HepG2 (cell line): ENCODE measurements around the gene UMOD. TPM values are rescaled to one million over a fixed set of nuclear protein-coding genes. Genes with fewer than 3 reads are reported as not detected.

ENCODE experiments used
- ATAC-seq: fragments of 200-7000 bp; cut with Tn5 transposase; 3 replicates; pipeline ENCODE4 v1.9.1; 2020; ENCODE audit warnings: mild to moderate bottlenecking, moderate library complexity
- BruUV-seq: library from RNA; stranded (reverse); fragments of 400-500 nt; replicated peaks from 2 replicates; lab custom pipeline; 2021; lab: Mats Ljungman, UMichigan
- CTCF ChIA-PET: fragments of 300-600 bp; formaldehyde crosslinking; extraction: SDS; loops from one replicate; lab custom pipeline; 2021; ENCODE audit warnings: low total read pairs, inconsistent platforms, low intra/inter-chr PET ratio; lab: Yijun Ruan, JAX
- POLR2A ChIA-PET: fragments of 350-600 bp; sonication (Branson Sonifier 250); formaldehyde crosslinking; loops from one replicate; lab custom pipeline; 2020; ENCODE audit warnings: antibody characterized with exemption, inconsistent platforms; lab: Yijun Ruan, JAX
- DNase-seq: peaks from one replicate; pipeline ENCODE4 v3.0.0-alpha.2; 2015; ENCODE audit warnings: low spot score
- FAIRE-seq: peaks from 3 replicates; lab custom pipeline; 2011; peaks lifted over from hg19 to GRCh38; lab: Jason Lieb, UNC
- H2AFZ ChIP-seq: one replicate; pipeline ENCODE4 v1.6.1; 2011; ENCODE audit warnings: low read length, inconsistent platforms
- H3K27ac ChIP-seq: fragments of 300-600 bp; 3 replicates; pipeline ENCODE4 v1.8.0; 2011; ENCODE audit warnings: mixed run types, mild to moderate bottlenecking, mixed read lengths, low read length, inconsistent platforms; ENCODE audit not compliant: insufficient read depth; ENCODE audit errors: extremely low read length
- H3K27me3 ChIP-seq, 2 experiments: fragments of 200-600 bp in 1 of 2; 2 replicates in 1 of 2; 3 replicates in 1 of 2; pipeline versions ENCODE4 v1.6.0 to v1.8.0; 2011; ENCODE audit warnings: low read length in 2 of 2, mild to moderate bottlenecking in 2 of 2, moderate library complexity in 2 of 2, inconsistent platforms in 1 of 2; ENCODE audit not compliant: insufficient read depth in 2 of 2, control insufficient read depth in 1 of 2
- H3K36me3 ChIP-seq, 2 experiments: fragments of 200-600 bp in 1 of 2; replicated peaks in 1 of 2; 2 replicates in 1 of 2; 3 replicates in 1 of 2; pipeline versions ENCODE4 v1.5.1 to v1.8.0; 2011; ENCODE audit warnings: low read length in 2 of 2, inconsistent platforms in 1 of 2; ENCODE audit not compliant: insufficient read depth in 2 of 2, control insufficient read depth in 1 of 2
- H3K4me1 ChIP-seq: 2 replicates; pipeline ENCODE4 v1.5.1; 2012; ENCODE audit warnings: low read length, inconsistent platforms; ENCODE audit not compliant: insufficient read depth
- H3K4me2 ChIP-seq: 2 replicates; pipeline ENCODE4 v1.6.0; 2011; ENCODE audit warnings: low read depth, low read length, inconsistent platforms
- H3K4me3 ChIP-seq, 3 experiments: fragments of 200-600 bp in 1 of 3; sonication (generic), shearing (Covaris generic) in 1 of 3; replicated peaks in 1 of 3; 2 replicates each; pipeline ENCODE4 v1.5.1; 2011 to 2016; ENCODE audit warnings: low read length in 3 of 3, inconsistent platforms in 2 of 3, low read depth in 2 of 3, mild to moderate bottlenecking in 2 of 3, control low read depth in 1 of 3, mixed read lengths in 1 of 3; ENCODE audit not compliant: insufficient read depth in 1 of 3
- H3K79me2 ChIP-seq: one replicate; pipeline ENCODE4 v1.6.1; 2011; ENCODE audit warnings: low read length, inconsistent platforms; ENCODE audit not compliant: insufficient read depth
- H3K9ac ChIP-seq: 2 replicates; pipeline ENCODE4 v1.6.0; 2011; ENCODE audit warnings: mild to moderate bottlenecking, low read depth, low read length, inconsistent platforms; ENCODE audit not compliant: insufficient read depth
- H3K9me3 ChIP-seq: 2 replicates; pipeline ENCODE4 v1.5.1; 2012; ENCODE audit warnings: mild to moderate bottlenecking, low read length
- H4K20me1 ChIP-seq: 2 replicates; pipeline ENCODE4 v1.6.0; 2011; ENCODE audit warnings: inconsistent platforms, mild to moderate bottlenecking, low read length, moderate library complexity; ENCODE audit not compliant: insufficient read depth
- DPF2 ChIP-seq: sonication (generic); formaldehyde crosslinking; IDR thresholded peaks from 2 replicates; pipeline ENCODE4 v1.4.0; 2020; ENCODE audit warnings: mild to moderate bottlenecking, low read depth, missing genetic modification reagents, borderline replicate concordance
- DZIP1 ChIP-seq: sonication (generic); formaldehyde crosslinking; IDR thresholded peaks from 2 replicates; pipeline ENCODE4 v1.5.0; 2020; ENCODE audit warnings: mild to moderate bottlenecking, missing genetic modification reagents
- KMT2A ChIP-seq: sonication (generic); formaldehyde crosslinking; IDR thresholded peaks from 2 replicates; pipeline ENCODE4 v1.4.0; 2020; ENCODE audit warnings: missing genetic modification reagents
- PITX1 ChIP-seq: sonication (generic); formaldehyde crosslinking; IDR thresholded peaks from 2 replicates; pipeline ENCODE4 v1.5.1; 2020; ENCODE audit warnings: mild to moderate bottlenecking, missing genetic modification reagents
- SALL1 ChIP-seq: sonication (generic); formaldehyde crosslinking; IDR thresholded peaks from 2 replicates; pipeline ENCODE4 v1.8.0; 2022; ENCODE audit warnings: mild to moderate bottlenecking, missing genetic modification reagents
- ZBTB26 ChIP-seq: IDR thresholded peaks from 2 replicates; pipeline ENCODE4 v1.6.1; 2016; ENCODE audit warnings: missing compliant biosample characterization, missing genetic modification reagents, borderline replicate concordance
- ZNF672 ChIP-seq: sonication (generic); formaldehyde crosslinking; IDR thresholded peaks from 2 replicates; pipeline ENCODE4 v1.8.1; 2022; ENCODE audit warnings: missing genetic modification reagents
- ZNF790 ChIP-seq: sonication (generic); formaldehyde crosslinking; IDR thresholded peaks from 2 replicates; pipeline ENCODE4 v1.8.0; 2022; ENCODE audit warnings: missing genetic modification reagents, mild to moderate bottlenecking, borderline replicate concordance
- WGBS: methylation state at CpG from one replicate; pipeline ENCODE4 v1.1.6; 2017; ENCODE audit warnings: low lambda C conversion rate; 5-methylcytosine and 5-hydroxymethylcytosine counted together
- in situ Hi-C: cut with HindIII; loops from 2 replicates; pipeline ENCODE4 v1.10.0; 2017; ENCODE audit warnings: low pct_unique_long_range_greater_than_20kb; ENCODE audit not compliant: extremely low pct_ligation_motif_present
- intact Hi-C: fragments of 100-400 bp; cut with micrococcal nuclease; formaldehyde crosslinking; loops from one replicate; pipeline ENCODE4 v1.10.0; 2022; ENCODE audit not compliant: unreplicated experiment
- polyA plus RNA-seq, 8 experiments: library from polyadenylated mRNA; depleted of rRNA in 3 of 8; stranded (reverse) in 7 of 8; unstranded in 1 of 8; fragments of >200 nt; fragmentation: Illumina TruSeq in 4 of 8; extraction: Trizol in 4 of 8; gene quantifications; 2 replicates each; pipeline versions ENCODE4 v1.2.1 to v1.2.3, GENCODE V29; 2011 to 2016; ENCODE audit warnings: low read depth in 4 of 8, missing spikeins in 1 of 8, mixed read lengths in 1 of 8; ENCODE audit not compliant: insufficient read depth in 1 of 8
- total RNA-seq, 5 experiments: library from RNA; depleted of rRNA; stranded (reverse); fragments of >200 nt; fragmentation: Illumina TruSeq; extraction: Trizol; gene quantifications; 2 replicates each; pipeline ENCODE4 v1.2.3, GENCODE V29; 2016; ENCODE audit warnings: low read depth in 1 of 5

UMOD gene
- total and polyA plus RNA-seq, 2 of the 13 experiments (the other 11 are each of a cell fraction or from before 2014, with no cell fraction given) = not detected

GRCh38 chr16:20395946-20396345 lies 43.4 kb upstream of the UMOD start:
- ChIA-PET POLR2A (no interaction called here), CTCF (no interaction called here)
- no peak for TF ChIP-seq DZIP1
- BruUV-seq = no TSS peak
- no peak overlapping the region for H3K27ac ChIP-seq
- no peaks in the 10 kb centered on the region for H4K20me1 ChIP-seq
- no peak overlapping the region for H3K9ac ChIP-seq
- peaks cover 58% of the 10 kb centered on the region for H3K4me1 ChIP-seq
- H2AFZ ChIP-seq = no peak overlapping the region
- WGBS = 55% methylated on average over 2 of the region's 2 CpGs
- H3K9me3 ChIP-seq = no peaks in the 10 kb centered on the region
- FAIRE-seq = no peak
- ATAC-seq = no peak
- H3K4me2 ChIP-seq = no peak overlapping the region
- DNase-seq = no peak
- H3K4me3 ChIP-seq = no peak overlapping the region
- H3K36me3 ChIP-seq = no peaks in the 10 kb centered on the region
- intact Hi-C loops = no loop called here
- H3K79me2 ChIP-seq = no peaks in the 10 kb centered on the region
- in situ Hi-C loops = loop anchor here (25.0 kb wide), 1 partner anchor 809 kb away; no protein-coding TSS in a partner anchor
- no peaks in the 10 kb centered on the region for H3K27me3 ChIP-seq

- H3K27me3 ChIP-seq = no peaks in the 10 kb centered on the region
- no peaks in the 10 kb centered on the region for H3K79me2 ChIP-seq
- peak overlapping the region; percentile 38 for H3K4me2 ChIP-seq
- DNase-seq = no peak
- peak; percentile 26; the same call in 1 of the 3 replicates for ATAC-seq
- no peaks in the 10 kb centered on the region for H3K36me3 ChIP-seq
- no peak for FAIRE-seq
- ChIA-PET CTCF (no interaction called here), POLR2A (interaction anchor here (1.6 kb wide), 1 partner anchor 16 kb away, joined by 4 read pairs; the partner anchor contains the start of gene ACSM5)
- 0 out of 2 replicates have a peak overlapping the region, but pooled peaks have one; percentile 0 for H3K9ac ChIP-seq
- peaks cover 49% of the 10 kb centered on the region for H3K4me1 ChIP-seq
- in situ Hi-C loops (loop anchor here (25.0 kb wide), 1 partner anchor 807 kb away; no protein-coding TSS in a partner anchor), intact Hi-C loops (no loop called here)
- H3K27ac ChIP-seq = peak overlapping the region; percentile 1
- H3K4me3 ChIP-seq = no peak overlapping the region
- BruUV-seq = no TSS peak
- H4K20me1 ChIP-seq = no peaks in the 10 kb centered on the region
- WGBS = 2% methylated on average over 2 of the region's 2 CpGs
- H2AFZ ChIP-seq = no peak overlapping the region
- no peaks in the 10 kb centered on the region for H3K9me3 ChIP-seq
- TF ChIP-seq ZBTB26 (CRISPR knock-in tag) (no peak), ZNF790 (CRISPR knock-in tag) (no peak), SALL1 (CRISPR knock-in tag) (peak; percentile 18; the same call in 1 of the 2 replicates), PITX1 (CRISPR knock-in tag) (0 out of 2 replicates have a peak, but pooled peaks have one; percentile 42), KMT2A (CRISPR knock-in tag) (no peak), ZNF672 (no peak), DPF2 (CRISPR knock-in tag) (no peak)
Observed at GRCh38 chr16:20393801-20394577, 41.5 kb upstream of the UMOD start.
